HG03432 (cell line): ENCODE measurements around the gene UBASH3B.

Experiments
- ATAC-seq: cut with Tn5 transposase; IDR thresholded peaks from one replicate; pipeline ENCODE4 v1.9.1; 2021; ENCODE audit warnings: mild to moderate bottlenecking, moderate library complexity; ENCODE audit not compliant: unreplicated experiment

Gene UBASH3B

GRCh38 chr11:122780296-122780949, 124.9 kb downstream of the UBASH3B start:
- ATAC-seq: no peak

GRCh38 chr11:122781378-122782195, 126.1 kb downstream of the UBASH3B start:
- peak; percentile 75 for ATAC-seq

- ATAC-seq: no peak
Observed at GRCh38 chr11:122782222-122782621, 126.7 kb downstream of the UBASH3B start.

GRCh38 chr11:122784325-122784955, 128.9 kb downstream of the UBASH3B start:
- no peak for ATAC-seq

- ATAC-seq: no peak
Observed at GRCh38 chr11:122785031-122785541, 129.6 kb downstream of the UBASH3B start.

GRCh38 chr11:122786896-122787295, 131.4 kb downstream of the UBASH3B start:
- no peak for ATAC-seq

- no peak for ATAC-seq
Observed at GRCh38 chr11:122788781-122789535, 133.4 kb downstream of the UBASH3B start.

GRCh38 chr11:122789907-122790306, 134.4 kb downstream of the UBASH3B start:
- ATAC-seq: no peak

- ATAC-seq: no peak
Observed at GRCh38 chr11:122791411-122791810, 135.9 kb downstream of the UBASH3B start.

- ATAC-seq: no peak
Observed at GRCh38 chr11:122791836-122792235, 136.3 kb downstream of the UBASH3B start.

- no peak for ATAC-seq
Observed at GRCh38 chr11:122793515-122793914, 138.0 kb downstream of the UBASH3B start.

GRCh38 chr11:122795307-122795706, 139.8 kb downstream of the UBASH3B start:
- no peak for ATAC-seq

- ATAC-seq: peak; percentile 75
Observed at GRCh38 chr11:122796128-122796717, 140.7 kb downstream of the UBASH3B start.

GRCh38 chr11:122797651-122798050, 142.1 kb downstream of the UBASH3B start:
- ATAC-seq: no peak

- no peak for ATAC-seq
Observed at GRCh38 chr11:122799406-122800105, 144.0 kb downstream of the UBASH3B start.

- ATAC-seq: no peak
Observed at GRCh38 chr11:122802876-122803275, 147.4 kb downstream of the UBASH3B start.

GRCh38 chr11:122803306-122803705, 147.8 kb downstream of the UBASH3B start:
- ATAC-seq: no peak

GRCh38 chr11:122803716-122804115, 148.2 kb downstream of the UBASH3B start:
- no peak for ATAC-seq

GRCh38 chr11:122804161-122804560, 148.6 kb downstream of the UBASH3B start:
- ATAC-seq: no peak

GRCh38 chr11:122804796-122805195, 149.3 kb downstream of the UBASH3B start:
- ATAC-seq: peak; percentile 49
